ENCODE data around the gene SRP54.
"Not testable (repeated sequence)": the region's sequence is repeated elsewhere in the genome, so short reads cannot be mapped to it uniquely, and the experiment has no call there.

The SRP54 gene

DNA sequence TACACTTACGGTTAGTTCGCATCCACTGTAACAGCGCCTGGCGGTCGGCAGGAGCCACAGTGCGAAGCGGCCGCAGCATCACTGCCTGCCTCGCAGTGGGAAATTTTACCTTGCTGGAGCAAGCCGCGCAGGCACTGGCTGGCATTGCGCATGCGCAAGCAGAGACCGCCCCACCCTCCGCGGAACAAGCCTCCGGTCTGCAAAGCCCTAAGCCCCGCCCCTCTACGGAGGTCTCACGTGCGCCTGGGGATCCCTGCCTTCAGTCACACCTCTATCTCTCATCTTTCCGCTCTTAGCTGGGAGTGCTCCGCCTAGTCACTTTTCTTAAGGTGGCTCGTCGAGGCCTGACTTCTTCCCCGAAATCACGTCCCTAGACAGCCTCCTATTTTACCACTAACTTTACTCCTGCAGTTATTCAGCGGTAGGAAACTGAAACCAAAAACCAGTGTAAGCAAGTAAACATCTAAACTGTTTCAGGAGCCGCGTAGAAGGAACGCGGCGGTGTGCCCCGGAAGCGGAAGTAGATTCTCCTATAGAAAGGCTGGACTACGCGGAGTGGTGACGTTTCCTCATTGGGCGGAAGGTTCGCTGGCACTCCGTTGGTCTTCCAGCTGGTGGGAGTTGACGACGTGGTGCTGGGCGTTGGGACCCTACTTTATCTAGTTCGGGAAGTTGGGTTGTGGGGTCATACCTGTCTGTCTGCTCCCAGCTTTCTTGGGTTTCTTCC, at the start of gene SRP54:
Gene SRP54, plus strand, starts transcription at position 572 of the 727 bp plus-strand sequence. CDS start 13,718 bp downstream, outside the sequence.
- peak; percentile 100 for DNase-seq (ENCODE audit: low read depth in 2 of 2)

DNA sequence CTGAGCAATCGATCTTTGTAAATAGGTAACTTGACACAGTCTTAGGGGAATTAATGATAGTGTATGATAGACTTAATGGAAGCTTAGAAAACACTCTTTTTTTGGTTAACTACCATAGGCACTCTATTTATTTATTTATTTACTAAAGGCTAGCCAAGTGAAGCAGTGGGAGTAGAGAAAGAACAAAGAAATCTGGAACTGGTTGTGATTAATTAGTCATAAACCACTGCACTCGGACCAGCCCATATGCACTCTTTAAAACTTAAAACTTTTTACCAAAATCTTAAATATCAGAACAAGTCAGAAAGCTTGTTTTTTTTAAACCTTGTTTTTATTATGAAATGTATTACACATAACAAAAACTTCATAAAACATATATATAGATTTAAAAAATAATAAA, 49.5 kb upstream of the SRP54 start:
- DNase-seq (ENCODE audit: low read depth in 2 of 2), result no peak

DNA sequence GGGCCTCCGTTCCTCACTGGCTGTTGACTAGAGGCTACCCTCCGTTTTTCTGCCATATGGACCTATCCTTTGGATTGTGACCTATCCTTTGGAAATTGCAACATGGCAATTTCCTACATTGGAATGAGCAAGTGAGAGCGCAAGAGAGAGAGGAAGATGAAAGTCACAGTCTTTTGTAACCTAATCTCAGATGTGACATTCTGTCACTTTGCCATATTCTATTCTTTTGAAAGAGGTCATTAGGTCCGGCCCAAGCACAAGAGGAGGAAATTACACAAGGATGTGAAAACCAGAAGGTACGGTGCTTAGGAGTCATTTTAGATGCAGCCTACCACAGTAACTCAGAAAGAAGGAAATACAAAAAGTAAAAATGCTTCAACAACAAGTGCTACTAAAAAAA, 47.3 kb upstream of the SRP54 start:
- no peak for DNase-seq (ENCODE audit: low read depth in 2 of 2)

DNA sequence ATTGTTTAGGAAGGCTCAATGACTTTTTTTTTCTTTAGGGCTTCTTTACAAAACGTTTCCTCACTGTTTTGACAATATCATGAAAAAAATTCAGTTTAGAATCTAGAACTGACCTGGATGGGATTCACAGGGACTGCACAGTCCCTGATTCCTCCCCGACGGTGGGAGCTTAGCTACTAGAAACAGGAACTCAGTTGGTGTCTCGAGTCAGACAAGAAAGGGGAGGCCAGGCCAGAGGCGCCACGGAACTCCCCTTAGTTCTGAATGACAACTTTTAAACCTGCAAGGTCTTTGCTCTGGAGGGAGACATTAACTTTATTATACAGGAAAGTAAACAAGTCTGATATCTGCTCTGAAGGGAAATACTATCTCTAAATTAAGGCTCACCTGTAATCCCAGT, 45.4 kb upstream of the SRP54 start:
- DNase-seq (ENCODE audit: low read depth in 2 of 2), result no peak

DNA sequence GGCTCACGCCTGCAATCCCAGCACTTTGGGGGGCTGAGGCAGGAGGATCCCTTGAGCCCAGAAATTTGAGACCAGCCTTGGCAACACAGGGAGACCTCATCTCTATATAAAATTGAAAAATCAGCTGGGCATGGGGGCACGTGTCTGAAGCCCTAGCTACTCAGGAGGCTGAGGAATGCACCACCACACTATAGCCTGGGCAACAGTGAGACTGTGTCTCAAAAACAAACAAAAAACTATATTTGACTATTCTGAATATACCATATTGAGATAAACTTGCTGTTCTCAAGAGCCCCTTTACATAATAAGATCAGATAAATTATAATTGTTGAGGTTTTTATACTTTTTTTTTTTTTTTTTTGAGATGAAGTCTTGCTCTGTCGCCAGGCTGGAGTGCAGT, 44.9 kb upstream of the SRP54 start:
- no peak for DNase-seq (ENCODE audit: low read depth in 2 of 2)

DNA sequence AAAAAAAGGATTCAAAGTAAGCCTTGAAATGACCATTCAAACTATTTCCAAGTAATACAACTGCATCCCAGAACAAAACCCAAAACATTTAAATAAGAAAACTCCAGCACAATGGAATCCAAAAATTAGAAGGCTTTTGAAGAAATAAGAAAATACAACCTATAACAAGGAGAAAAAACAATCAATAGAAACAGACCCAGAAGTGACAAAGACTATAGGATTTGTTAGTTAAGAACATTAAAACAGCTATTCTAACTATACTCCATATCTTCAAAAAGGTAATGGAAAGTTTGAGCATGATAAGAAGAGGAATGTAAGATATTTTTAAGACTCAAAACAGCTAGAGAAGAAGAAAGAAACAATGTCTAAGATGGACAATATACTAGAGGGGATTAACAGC, 39.3 kb upstream of the SRP54 start:
- no peak for DNase-seq (ENCODE audit: low read depth in 2 of 2)

DNA sequence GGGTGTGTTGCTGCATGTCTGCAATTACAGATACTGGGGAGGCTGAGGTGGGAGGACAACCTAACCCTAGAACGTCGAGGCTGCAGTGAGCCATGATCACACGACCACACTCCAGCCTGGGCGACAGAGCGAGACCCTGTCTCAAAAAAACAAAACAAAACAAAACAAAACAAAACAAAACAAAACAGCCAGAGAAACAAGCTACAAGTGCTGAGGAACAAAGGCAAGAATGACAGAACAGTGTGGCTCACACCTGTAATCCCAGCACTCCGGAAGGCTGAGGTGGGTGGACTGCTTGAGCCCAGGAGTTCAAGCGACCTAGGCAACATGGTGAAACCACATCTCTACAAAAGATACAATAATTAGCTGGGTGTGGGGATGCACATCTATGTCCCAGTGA, 38.0 kb upstream of the SRP54 start:
- DNase-seq (ENCODE audit: low read depth in 2 of 2), result no peak

DNA sequence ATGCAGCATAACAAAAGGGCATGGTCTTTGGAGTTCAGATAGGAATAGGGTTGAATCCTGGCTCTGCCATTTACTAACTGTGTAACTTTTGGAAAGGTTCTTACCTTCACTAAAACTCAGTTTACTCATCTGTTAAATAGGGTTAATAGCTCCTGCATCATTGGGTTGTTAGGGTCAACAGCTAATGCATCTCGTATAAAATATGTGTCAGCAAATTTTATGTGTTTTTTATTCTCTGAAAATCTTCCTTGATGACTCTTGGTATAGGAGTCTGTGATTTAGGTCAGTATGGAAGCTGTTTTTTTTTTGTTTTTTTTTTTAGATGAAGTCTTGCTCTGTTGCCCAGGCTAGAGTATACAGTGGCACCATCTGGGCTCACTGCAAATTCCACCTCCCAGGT, 36.1 kb upstream of the SRP54 start:
- DNase-seq (ENCODE audit: low read depth in 2 of 2), result no peak

DNA sequence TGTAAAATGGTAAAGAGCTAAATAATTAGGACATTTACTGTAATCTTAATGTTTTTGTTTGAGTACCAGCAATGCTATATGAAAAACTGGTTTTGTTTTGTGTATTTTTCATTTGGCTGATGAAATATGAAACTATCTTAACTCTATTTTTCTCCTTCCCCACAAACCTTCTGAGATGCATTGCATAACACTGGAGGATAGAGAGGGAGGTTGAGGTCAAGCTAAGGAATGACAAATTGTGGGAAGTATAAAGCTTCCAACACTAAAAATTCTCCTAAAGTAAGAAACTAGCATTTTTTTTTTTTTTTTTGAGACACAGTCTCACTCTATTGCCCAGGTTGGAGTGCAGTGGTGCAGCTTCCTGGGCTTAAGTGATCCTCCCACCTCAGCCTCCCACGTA, 31.5 kb upstream of the SRP54 start:
- DNase-seq (ENCODE audit: low read depth in 2 of 2), result no peak

DNA sequence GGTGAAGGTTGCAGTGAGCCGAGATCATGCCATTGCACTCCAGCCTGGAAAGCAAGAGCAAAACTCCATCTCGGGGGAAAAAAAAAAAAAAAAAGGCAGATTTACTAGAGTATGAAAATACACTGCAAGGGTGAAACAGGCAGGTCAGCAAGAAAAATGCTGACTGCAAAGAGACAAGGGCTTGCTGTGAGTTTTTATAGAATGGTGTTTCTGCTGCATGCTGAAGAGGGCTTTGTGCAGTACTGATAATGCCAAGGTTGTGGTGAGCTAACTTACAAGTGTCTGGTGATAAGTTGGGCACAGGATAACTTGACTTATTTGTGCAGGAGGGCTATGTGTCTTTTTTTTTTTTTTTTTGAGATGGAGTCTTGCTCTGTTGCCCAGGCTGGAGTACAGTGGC, 25.9 kb upstream of the SRP54 start:
- no peak for DNase-seq (ENCODE audit: low read depth in 2 of 2)

DNA sequence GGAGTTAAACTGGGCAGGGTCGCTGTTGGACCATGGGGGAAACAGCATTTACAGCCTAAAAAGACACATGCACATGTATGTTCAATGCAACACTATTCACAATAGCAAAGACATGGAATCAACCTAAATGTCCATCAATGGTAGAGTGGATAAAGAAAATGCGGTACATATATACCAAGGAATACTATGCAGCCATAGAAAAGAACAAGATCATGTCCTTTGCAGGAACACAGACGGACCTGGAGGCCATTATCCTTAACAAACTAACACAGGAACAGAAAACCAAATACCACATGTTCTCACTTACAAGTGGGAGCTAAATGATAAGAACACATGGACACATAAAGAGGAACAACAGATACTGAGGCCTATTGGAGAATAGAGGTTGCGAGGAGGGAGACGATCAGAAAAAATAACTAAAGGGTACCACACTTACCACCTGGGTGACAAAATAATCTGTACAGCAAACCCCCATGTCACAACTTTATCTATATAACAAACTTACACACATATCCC, 25.0 kb upstream of the SRP54 start:
- no peak for DNase-seq (ENCODE audit: low read depth in 2 of 2)

DNA sequence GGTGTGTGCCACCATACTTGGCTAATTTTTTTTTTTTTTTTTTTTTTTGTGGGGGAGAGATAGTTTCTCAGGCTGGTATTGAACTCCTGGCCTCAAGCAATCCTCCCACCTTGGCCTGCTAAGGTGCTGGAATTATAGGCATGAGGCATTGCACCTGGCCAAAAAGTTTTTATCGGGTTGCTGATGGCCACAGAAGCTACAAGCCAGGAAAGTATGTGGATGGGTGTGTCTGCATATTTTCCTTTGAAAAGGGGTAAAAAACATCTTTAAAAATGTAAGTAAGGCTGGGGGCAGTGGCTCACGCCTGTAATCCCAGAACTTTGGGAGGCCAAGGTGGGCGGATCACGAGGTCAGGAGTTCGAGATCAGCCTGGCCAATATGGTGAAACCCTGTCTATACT, 20.7 kb upstream of the SRP54 start:
- not testable (repeated sequence) for DNase-seq (ENCODE audit: low read depth in 2 of 2)

DNA sequence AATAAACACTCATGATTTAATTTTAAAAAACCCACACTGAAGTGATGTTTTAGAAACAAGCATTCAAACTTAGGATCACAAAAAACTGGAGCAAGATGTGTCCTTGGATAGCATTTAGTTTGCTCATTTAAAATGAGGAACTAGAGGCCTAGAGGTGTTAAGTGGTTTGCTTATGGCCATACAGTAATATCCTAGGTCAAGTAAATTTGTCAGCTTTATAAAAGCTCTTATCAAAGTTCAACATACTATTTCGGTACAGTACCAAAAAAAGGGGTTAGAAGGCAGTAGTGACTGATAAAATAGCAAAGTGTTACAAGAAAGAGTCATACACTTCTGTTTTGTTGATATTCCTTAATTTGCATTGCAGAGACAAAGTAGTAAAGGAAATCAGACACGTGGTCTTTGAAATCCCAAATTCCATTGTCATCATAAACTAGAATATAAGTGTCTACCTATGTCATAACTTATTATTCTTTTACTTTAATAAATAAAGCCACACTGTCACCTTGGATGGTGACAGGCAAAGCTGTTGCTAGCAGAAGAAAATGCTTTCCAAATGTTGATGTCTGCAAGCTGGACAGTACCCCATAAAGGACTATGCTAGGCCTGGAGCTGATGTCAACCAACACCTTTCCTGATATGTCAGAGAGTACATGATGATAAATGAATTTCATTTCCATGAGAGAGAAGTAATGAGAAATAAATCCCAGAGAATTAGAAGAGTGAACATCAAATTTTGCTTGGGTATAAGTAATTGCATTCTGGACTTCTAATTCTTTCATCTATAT, 17.6 kb upstream of the SRP54 start:
- DNase-seq (ENCODE audit: low read depth in 2 of 2), result no peak

DNA sequence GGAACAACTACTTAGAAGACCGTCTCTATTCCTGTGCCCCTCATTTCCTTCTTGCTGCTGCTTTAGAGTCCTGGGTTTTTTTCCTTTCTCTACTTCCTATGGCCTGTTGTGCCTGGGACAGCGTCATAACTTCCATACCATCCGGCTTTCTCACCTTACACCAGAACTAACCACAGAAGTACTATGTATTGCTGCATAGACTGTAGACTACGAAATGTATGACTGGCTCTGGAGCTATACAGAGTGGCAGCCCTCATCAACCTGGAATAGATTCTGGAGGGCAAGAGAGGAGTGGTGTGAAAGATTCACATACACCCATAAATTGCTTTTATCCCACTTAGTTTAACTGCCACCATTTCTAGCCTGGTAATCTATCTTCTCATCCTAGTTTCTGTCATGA, 16.9 kb upstream of the SRP54 start:
- DNase-seq (ENCODE audit: low read depth in 2 of 2), result no peak

DNA sequence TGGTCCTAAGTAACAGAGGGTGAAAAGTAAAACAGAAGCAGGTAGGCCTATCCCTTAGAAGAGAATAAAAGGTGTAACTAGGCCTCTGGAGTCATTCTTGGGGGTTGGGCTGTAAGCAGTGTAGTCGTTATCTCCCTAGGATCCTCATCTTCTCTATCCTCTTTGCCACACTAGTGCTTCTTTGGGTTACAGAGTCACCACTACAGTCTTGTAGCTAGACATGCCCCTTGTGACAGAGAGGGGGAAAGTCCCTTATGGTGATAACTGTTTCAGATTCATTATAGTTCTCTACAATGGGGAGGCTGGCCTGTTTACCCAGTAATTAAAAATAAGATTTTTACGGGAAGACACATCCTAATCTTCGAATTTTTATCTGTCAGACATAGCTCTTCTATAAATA, 16.4 kb upstream of the SRP54 start:
- DNase-seq (ENCODE audit: low read depth in 2 of 2), result no peak

DNA sequence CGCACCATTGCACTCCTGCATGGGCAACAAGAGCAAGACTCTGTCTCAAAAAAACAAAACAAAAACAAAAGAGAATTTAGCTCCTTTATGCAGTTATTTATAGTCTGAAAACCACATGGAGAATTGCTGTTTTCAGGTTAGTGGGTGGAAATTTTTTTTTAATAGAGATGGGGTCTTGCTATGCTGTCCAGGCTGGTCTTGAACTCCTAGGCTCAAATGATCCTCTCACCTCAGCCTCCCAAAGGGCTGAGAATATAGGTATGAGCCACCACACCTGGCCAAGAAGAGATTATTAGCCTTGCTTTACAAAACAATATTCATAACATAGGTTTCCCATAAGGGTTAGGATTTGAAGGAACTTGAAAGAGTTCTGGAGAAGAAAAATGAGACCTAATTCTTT, 12.1 kb upstream of the SRP54 start:
- no peak for DNase-seq (ENCODE audit: low read depth in 2 of 2)

DNA sequence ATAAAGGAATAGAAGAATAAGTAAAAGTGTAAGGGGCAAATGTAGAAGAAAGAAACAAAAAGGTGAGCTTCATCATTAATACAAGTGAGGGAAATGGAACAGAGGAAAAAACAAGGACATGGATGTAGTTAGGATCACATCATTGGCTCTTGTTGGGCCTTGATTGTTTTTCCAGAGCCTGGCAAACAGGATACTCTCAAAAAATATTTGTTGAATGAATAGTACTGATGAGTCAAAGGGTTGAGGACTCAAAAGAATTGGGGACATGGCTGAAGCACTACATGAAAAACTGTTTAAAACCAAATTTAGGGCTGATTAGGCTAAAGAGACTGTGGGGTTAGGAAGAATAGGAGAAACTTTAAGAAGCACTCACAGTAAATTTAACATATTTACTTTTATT, 11.4 kb upstream of the SRP54 start:
- DNase-seq (ENCODE audit: low read depth in 2 of 2), result no peak

DNA sequence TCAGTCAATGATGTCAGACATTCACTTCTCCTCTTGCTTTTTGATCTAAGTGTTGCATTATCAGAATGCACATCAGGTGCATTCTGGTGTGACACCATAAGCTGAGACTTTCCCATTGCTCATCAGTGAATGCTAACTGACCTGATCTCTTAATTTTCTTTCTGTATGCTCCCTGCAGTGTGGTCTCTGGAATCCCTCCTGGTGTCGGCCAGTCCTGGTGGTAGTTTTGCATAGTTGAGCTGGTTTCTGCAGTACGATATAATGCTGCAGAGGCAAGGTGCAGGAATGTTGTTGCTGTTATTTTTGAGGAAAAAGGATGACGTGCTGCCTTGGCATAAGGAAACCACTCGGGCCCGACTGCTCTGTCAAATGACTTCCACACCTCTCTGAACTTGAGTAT, 11.0 kb upstream of the SRP54 start:
- DNase-seq (ENCODE audit: low read depth in 2 of 2), result no peak

DNA sequence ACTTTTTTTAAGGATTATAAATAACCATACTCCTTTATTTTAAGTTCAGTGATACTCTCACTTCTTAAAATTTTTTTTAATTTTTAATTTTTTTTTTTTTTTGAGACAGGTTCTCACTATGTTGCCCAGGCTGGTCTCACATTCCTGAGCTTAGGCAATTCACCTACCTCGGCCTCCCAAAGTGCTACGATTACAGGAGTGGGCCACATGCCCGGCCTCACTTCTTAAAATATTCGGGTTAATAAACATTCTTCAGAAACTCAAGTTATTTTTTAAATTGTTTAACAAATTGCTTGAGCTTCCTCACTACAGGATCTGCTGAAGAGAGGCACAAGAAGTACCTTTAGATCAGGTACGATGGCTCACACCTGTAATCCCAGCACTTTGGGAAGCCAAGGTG, 4.3 kb upstream of the SRP54 start:
- DNase-seq (ENCODE audit: low read depth in 2 of 2), result no peak

DNA sequence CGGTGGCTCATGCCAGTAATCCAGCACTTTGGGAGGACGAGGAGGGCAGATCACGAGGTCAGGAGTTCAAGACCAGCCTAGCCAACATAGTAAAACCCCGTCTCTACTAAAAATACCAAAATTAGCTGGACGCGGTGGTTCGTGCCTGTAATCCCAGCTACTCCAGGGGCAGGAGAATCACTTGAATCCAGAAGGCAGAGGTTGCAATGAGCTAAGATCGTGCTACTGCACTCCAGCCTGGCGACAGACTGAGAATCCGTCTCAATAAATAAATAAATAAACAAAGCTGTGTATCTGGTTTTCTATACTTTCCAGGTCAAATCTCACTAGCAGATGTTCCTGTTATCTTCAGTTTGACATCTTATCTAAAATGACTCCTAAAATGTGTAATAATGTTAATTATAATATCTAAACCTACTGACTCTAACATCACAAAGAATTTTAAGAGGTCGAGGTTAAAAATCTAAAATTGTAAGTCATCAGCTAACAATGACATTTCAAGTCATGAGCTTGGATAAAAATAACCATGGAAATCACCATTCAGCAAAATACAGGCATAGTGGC, 2.4 kb upstream of the SRP54 start:
- DNase-seq (ENCODE audit: low read depth in 2 of 2), result no peak

DNA sequence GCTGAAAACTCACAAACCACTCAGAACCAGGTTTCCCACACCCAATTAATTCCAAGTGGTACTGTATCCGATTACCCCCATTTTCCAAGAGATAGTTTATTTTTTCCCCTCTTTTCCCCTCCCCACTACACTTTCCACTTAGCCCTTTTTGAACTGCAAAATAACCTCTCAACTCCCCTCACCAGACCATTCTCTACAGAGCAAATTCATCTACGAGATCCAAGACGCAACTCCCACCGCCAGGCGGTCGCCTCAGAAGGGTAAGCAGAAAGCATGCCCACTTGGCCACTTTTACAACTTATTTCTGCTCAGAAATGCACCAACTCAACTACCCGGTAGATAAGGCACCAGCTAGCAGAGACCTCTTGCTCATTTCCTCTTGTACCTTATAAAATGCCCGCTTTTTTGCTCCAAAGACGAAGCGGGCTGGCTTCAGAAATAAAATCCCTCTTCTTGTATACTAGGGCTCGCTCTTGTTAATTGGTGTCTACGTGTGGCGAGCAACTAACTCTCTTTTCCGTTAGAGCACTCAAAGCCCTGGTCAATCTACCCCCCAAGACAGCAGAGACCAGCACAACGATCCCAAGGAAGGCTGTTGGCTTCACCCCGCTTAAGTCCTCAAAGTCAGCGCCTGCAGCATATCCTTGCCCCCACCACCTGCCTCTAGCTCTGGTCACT, 910 bp upstream of the SRP54 start:
- DNase-seq (ENCODE audit: low read depth in 2 of 2), result no peak

DNA sequence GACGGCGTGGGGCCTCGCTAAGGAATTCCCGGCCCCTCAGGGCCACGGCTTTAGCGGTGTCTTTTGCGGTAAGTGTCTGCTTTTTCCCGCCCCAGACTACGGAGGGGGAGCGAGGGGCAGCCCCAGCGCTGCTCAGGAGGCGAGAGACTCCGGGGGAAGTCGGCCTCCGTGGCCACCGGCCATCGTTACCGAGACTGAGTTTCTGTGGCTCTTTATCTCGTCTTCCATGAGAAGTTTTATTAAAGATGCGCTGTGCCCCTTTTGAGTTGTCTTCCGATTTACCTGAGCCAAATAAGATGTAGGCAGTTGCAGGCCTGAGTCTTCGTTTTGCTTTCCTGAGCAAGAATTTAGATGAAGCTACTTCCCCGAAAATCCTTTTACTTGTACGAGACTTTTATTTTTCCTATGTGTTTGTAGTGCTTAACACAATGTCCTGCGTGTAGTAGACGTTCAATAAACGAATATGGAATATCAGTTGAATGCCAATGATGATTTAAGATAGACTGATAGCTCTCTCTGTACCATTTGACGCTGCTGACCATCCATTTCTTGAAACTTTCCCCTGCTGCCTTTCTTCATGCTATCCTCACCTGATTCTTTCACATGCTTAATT, 462 bp downstream of the SRP54 start:
- DNase-seq (ENCODE audit: low read depth in 2 of 2), result no peak
